Ovary (tissue), 9 donors: ENCODE measurements around the gene PTPRK. TPM values are rescaled to one million over a fixed set of nuclear protein-coding genes. Genes with fewer than 3 reads are reported as not detected.

Experiments used
- DNase-seq, 5 donors: peaks; one replicate each; pipeline ENCODE4 v3.0.0-alpha.2; 2019 to 2020
- H3K27ac ChIP-seq, 2 donors: fragments of 200-600 bp; one replicate each; pipeline versions ENCODE4 v1.5.1 to v1.8.0; 2019 to 2022
- H3K27me3 ChIP-seq: fragments of 200-600 bp; one replicate; pipeline ENCODE4 v1.8.0; 2022
- H3K36me3 ChIP-seq: fragments of 200-600 bp; sonication (generic); one replicate; pipeline ENCODE4 v1.5.1; 2019
- H3K4me1 ChIP-seq: one replicate; pipeline ENCODE4 v1.8.1; 2013; ENCODE audit warnings: mild to moderate bottlenecking, moderate library complexity; ENCODE audit not compliant: insufficient read depth
- H3K4me3 ChIP-seq: fragments of 200-600 bp; sonication (generic); one replicate; pipeline ENCODE4 v1.5.1; 2017
- H3K9me3 ChIP-seq, 2 donors: fragments of 200-600 bp in 1 of 2; sonication (generic) in 1 of 2; one replicate each; pipeline versions ENCODE4 v1.5.1 to v1.8.1; 2013 to 2019; ENCODE audit warnings: mild to moderate bottlenecking in 1 of 2, moderate library complexity in 1 of 2
- EP300 ChIP-seq: sonication (generic); formaldehyde crosslinking; IDR thresholded peaks from one replicate; pipeline ENCODE4 v1.6.1; 2017; ENCODE audit warnings: antibody characterized with exemption
- POLR2A ChIP-seq: fragments of 450-650 bp; IDR thresholded peaks from one replicate; pipeline ENCODE4 v1.6.1; 2017; ENCODE audit warnings: antibody characterized with exemption, mild to moderate bottlenecking, moderate library complexity
- WGBS, 3 donors: extraction: QIAGEN DNeasy Blood & Tissue Kit in 1 of 3; methylation state at CpG; one replicate each; pipeline versions ENCODE4 v1.1.5 to v1.1.7; 2013 to 2017; 5-methylcytosine and 5-hydroxymethylcytosine counted together
- intact Hi-C, 4 donors: fragments of 100-400 bp; cut with DNase I; formaldehyde crosslinking; loops; one replicate each; pipeline versions ENCODE4 v1.11.0 to v1.15.1; 2022 to 2023
- polyA plus RNA-seq, 2 donors: library from polyadenylated mRNA; stranded (reverse); fragments of 200-250 nt in 1 of 2; fragments of 350-450 nt in 1 of 2; fragmentation: Illumina TruSeq in 1 of 2; extraction: RNeasy Lipid Tissue Mini Kit (QIAGEN cat#74804) in 1 of 2; gene quantifications; one replicate each; pipeline ENCODE4 v1.2.3, GENCODE V29; 2013 to 2014
- total RNA-seq, 7 donors: library from RNA; depleted of rRNA in 2 of 7; stranded (reverse); fragments of >200 nt in 2 of 7; fragmentation: NEBNext Ultra II Directional in 3 of 7; extraction: Animal tissue kit (Norgen Biotek cat#: 25700) in 3 of 7; gene quantifications; one replicate each; pipeline versions ENCODE4 v1.1.0 to v1.2.4, GENCODE V29; 2016 to 2023
- TF ChIP-seq, protein P1 (sequence below), 3 donors: fragments of 450-650 bp in 2 of 3; fragments of 200-600 bp in 1 of 3; IDR thresholded peaks; one replicate each; pipeline versions ENCODE4 v1.5.1 to v1.8.0; 2016 to 2022; ENCODE audit warnings: antibody characterized with exemption in 3 of 3, mild to moderate bottlenecking in 1 of 3
- donor health status: DM: no; HTN: no; CAD: no; lungs with moderate emphysema.
- donor health status: DM: no; HTN: no; CAD: no.
- donor health status: Bipolar disorder and iron deficiency.
- donor health status: DM: yes; HTN: yes; CAD: no.
- donor health status: DM: no; HTN: no; CAD: no.
- donor health status: DM: yes; HTN: yes; CAD: no.

PTPRK gene
- total and polyA plus RNA-seq, 9 donors: 24.0 to 50.7 (median 44.1) TPM

DNA sequence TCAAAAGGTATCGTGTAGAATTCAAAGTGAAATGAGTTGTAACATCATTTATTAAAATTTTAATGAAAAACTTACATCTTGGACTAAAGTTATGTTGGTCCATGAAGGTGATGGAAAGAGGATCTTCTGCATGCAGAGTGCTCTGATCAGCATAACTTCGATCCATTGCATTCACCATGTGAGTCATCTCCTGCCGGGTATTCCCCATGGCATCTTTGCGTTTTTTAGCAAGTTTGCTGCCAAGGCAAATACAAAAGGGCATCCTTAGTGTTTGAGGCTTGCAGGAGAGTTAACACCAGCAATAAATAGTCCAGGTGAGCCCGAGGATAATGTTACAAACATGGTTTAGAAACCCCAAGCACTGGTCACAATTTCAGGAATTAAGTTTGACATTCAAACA lies 515.4 kb downstream of the PTPRK start:
- H3K27me3 ChIP-seq: no peaks in the 10 kb centered on the region
- no peaks in the 10 kb centered on the region for H3K4me1 ChIP-seq
- H3K9me3 ChIP-seq: no peaks in the 10 kb centered on the region
- intact Hi-C loops: loop anchor here in 1 of 4 donors (5.0 kb wide), 1 partner anchor 917 kb away; no protein-coding TSS in a partner anchor
- no peak overlapping the region for H3K27ac ChIP-seq
- WGBS, 3 donors: 87 to 94% (median 93%) methylated on average over 5 of the region's 5 CpGs
- no peak overlapping the region for H3K4me3 ChIP-seq
- no peaks in the 10 kb centered on the region for H3K36me3 ChIP-seq
- no peak for TF ChIP-seq EP300
- no peak for TF ChIP-seq POLR2A
- TF ChIP-seq, protein P1, sequence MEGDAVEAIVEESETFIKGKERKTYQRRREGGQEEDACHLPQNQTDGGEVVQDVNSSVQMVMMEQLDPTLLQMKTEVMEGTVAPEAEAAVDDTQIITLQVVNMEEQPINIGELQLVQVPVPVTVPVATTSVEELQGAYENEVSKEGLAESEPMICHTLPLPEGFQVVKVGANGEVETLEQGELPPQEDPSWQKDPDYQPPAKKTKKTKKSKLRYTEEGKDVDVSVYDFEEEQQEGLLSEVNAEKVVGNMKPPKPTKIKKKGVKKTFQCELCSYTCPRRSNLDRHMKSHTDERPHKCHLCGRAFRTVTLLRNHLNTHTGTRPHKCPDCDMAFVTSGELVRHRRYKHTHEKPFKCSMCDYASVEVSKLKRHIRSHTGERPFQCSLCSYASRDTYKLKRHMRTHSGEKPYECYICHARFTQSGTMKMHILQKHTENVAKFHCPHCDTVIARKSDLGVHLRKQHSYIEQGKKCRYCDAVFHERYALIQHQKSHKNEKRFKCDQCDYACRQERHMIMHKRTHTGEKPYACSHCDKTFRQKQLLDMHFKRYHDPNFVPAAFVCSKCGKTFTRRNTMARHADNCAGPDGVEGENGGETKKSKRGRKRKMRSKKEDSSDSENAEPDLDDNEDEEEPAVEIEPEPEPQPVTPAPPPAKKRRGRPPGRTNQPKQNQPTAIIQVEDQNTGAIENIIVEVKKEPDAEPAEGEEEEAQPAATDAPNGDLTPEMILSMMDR (IDR thresholded peaks at IDR 0.05): no peak
- no peak for DNase-seq

DNA sequence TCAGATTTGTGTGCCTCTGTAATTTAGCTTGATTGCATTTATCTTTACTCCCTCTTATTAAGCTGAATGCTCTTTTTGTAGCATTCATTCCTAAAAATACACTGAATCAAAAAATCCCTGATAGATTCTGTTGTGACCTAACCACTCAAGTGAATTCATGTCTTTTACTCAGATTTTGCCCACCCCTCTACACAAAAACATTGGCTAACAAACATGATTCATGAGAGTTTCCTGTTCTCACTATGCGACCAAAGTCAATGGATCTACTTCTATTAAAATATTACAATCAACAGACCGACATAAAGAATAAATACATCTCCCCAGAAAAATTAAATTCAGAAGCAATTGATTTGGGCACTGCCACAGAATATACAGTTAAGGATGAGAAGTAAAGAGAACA lies 520.0 kb downstream of the PTPRK start:
- Histone ChIP-seq H3K4me3 (no peak overlapping the region), H3K36me3 (no peaks in the 10 kb centered on the region), H3K27me3 (no peaks in the 10 kb centered on the region), H3K27ac (no peak overlapping the region), H3K4me1 (no peaks in the 10 kb centered on the region), H3K9me3 (no peaks in the 10 kb centered on the region)
- no peak for DNase-seq
- TF ChIP-seq, protein P1 (IDR thresholded peaks at IDR 0.05): no peak
- TF ChIP-seq EP300 (no peak), POLR2A (no peak)
- WGBS, 3 donors: 91 to 97% (median 96%) methylated on average over 2 of the region's 2 CpGs
- intact Hi-C loops: no loop called here

DNA sequence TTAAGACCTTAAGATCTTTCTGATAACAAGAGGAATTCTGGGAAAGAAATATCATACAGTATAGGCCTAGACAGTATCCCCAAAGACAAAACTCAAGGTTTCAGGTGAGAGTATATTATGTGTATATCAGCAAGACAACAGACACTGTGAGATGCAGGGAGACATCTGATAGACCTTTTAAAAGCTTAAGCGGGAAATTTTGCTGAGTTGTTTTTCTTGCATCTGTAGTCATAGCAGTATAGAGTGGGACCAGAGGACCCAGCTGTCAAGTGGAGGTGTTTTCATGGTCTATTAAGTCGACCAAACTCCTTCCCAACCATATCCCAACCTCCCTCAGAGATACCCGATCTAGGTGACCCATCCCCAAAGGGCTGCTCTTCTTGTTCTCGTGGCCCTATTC lies 521.4 kb downstream of the PTPRK start:
- intact Hi-C loops: no loop called here
- no peak for DNase-seq
- no peak overlapping the region for H3K4me3 ChIP-seq
- H3K9me3 ChIP-seq: no peaks in the 10 kb centered on the region
- no peaks in the 10 kb centered on the region for H3K4me1 ChIP-seq
- TF ChIP-seq EP300 (no peak), POLR2A (no peak)
- TF ChIP-seq, protein P1 (IDR thresholded peaks at IDR 0.05): no peak
- no peak overlapping the region for H3K27ac ChIP-seq
- no peaks in the 10 kb centered on the region for H3K27me3 ChIP-seq
- H3K36me3 ChIP-seq: no peaks in the 10 kb centered on the region
- WGBS, 3 donors: 92 to 98% (median 95%) methylated on average over 4 of the region's 4 CpGs

DNA sequence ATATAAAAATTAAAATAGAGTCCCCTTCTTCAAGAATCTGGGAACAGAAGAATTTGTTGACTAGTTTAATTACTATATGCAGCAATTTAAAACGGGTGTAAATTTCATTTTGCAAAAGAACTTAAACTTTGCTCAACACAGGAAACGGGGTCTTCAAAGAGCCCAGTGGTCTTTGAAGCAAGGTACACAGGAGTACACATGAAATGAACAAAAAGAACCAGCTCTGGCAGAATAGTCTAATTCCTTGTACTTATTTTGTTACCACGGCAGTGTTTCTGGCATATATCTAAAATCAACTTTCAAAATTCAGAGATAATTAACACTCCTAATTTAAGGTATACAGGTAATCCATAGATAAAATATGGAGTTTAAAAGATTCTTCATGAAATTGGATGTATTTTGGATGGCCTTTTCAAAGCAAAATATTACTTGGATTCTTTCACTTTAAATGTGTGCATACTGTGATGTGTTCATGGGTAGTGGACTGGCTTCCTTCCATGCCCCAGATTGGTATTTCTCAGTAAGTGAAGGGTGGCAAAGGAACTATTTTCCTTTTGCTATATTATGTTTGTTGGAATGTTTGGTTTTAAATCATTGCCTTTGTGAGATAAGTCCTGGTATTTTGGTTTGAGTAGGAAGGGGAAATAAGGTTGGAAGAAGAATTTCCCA lies 522.8 kb downstream of the PTPRK start:
- WGBS, 3 donors: 91 to 94% (median 91%) methylated on average over 3 of the region's 3 CpGs
- no peaks in the 10 kb centered on the region for H3K9me3 ChIP-seq
- no peaks in the 10 kb centered on the region for H3K36me3 ChIP-seq
- H3K27me3 ChIP-seq: no peaks in the 10 kb centered on the region
- no peak for TF ChIP-seq EP300
- TF ChIP-seq POLR2A: no peak
- TF ChIP-seq, protein P1 (IDR thresholded peaks at IDR 0.05): no peak
- DNase-seq: no peak
- no peak overlapping the region for H3K27ac ChIP-seq
- no peaks in the 10 kb centered on the region for H3K4me1 ChIP-seq
- intact Hi-C loops: no loop called here
- no peak overlapping the region for H3K4me3 ChIP-seq
